GM23338 (cell line): Measurements from ENCODE around the gene ADGRV1. TPM values are rescaled to one million over a fixed set of nuclear protein-coding genes. Genes with fewer than 3 reads are reported as not detected.
A peak's percentile ranks its signal among the peaks of the same experiment; 100 is the strongest.

Source experiments
- ATAC-seq: fragments of 200-7000 bp; cut with Tn5 transposase; 3 replicates; pipeline ENCODE4 v1.9.1; 2020
- DNase-seq: peaks from one replicate; pipeline ENCODE4 v3.0.0-alpha.2; 2015; ENCODE audit warnings: low spot score
- H2AFZ ChIP-seq: fragments of 200-600 bp; sonication (generic); 2 replicates; pipeline ENCODE4 v1.8.0; 2016; ENCODE audit warnings: antibody characterized with exemption, mild to moderate bottlenecking, moderate library complexity
- H3F3A ChIP-seq: fragments of 200-600 bp; sonication (generic); replicated peaks from 2 replicates; pipeline ENCODE4 v1.8.0; 2017; ENCODE audit warnings: antibody characterized with exemption, mixed run types, low read depth
- H3K27ac ChIP-seq: fragments of 200-600 bp; sonication (generic); 2 replicates; pipeline ENCODE4 v1.6.1; 2016; ENCODE audit warnings: low read depth
- H3K27me3 ChIP-seq: fragments of 200-600 bp; sonication (generic); 2 replicates; pipeline ENCODE4 v1.8.0; 2016; ENCODE audit warnings: mild to moderate bottlenecking, mixed run types, moderate library complexity; ENCODE audit not compliant: insufficient read depth
- H3K36me3 ChIP-seq: fragments of 200-600 bp; sonication (generic); 2 replicates; pipeline ENCODE4 v1.8.0; 2016; ENCODE audit warnings: mild to moderate bottlenecking; ENCODE audit not compliant: insufficient read depth
- H3K4me1 ChIP-seq: fragments of 200-600 bp; sonication (generic); 2 replicates; pipeline ENCODE4 v1.8.0; 2016; ENCODE audit warnings: mild to moderate bottlenecking, moderate library complexity; ENCODE audit not compliant: insufficient read depth
- H3K4me2 ChIP-seq: fragments of 200-600 bp; sonication (generic); 2 replicates; pipeline ENCODE4 v1.7.1; 2017; ENCODE audit warnings: mixed run types
- H3K4me3 ChIP-seq: fragments of 200-600 bp; sonication (generic); 2 replicates; pipeline ENCODE4 v1.6.1; 2016; ENCODE audit warnings: mixed run types
- H3K79me2 ChIP-seq: fragments of 200-600 bp; sonication (generic); replicated peaks from 2 replicates; pipeline ENCODE4 v1.8.0; 2017; ENCODE audit warnings: mild to moderate bottlenecking; ENCODE audit not compliant: insufficient read depth
- H3K9me2 ChIP-seq: fragments of 200-600 bp; sonication (generic); 2 replicates; pipeline ENCODE4 v1.8.0; 2017; ENCODE audit not compliant: insufficient read depth
- H4K20me1 ChIP-seq: fragments of 200-600 bp; sonication (generic); replicated peaks from 2 replicates; pipeline ENCODE4 v1.8.0; 2017; ENCODE audit warnings: mild to moderate bottlenecking; ENCODE audit not compliant: insufficient read depth
- H3K27ac Mint-ChIP-seq: 2 replicates; pipeline ENCODE4 v1.8.0; 2020; ENCODE audit warnings: inconsistent platforms, mild to moderate bottlenecking, moderate library complexity, mixed read lengths
- H3K27me3 Mint-ChIP-seq: 3 replicates; pipeline ENCODE4 v1.8.0; 2022; ENCODE audit warnings: low read depth, mild to moderate bottlenecking, moderate library complexity, mixed read lengths, inconsistent platforms; ENCODE audit not compliant: insufficient read depth, poor library complexity
- H3K36me3 Mint-ChIP-seq: 3 replicates; pipeline ENCODE4 v1.8.0; 2021; ENCODE audit warnings: low read depth, mild to moderate bottlenecking, inconsistent platforms, moderate library complexity, mixed read lengths
- H3K4me1 Mint-ChIP-seq: 3 replicates; pipeline ENCODE4 v1.8.0; 2020; ENCODE audit warnings: mild to moderate bottlenecking, inconsistent platforms, mixed read lengths
- H3K4me3 Mint-ChIP-seq: 3 replicates; pipeline ENCODE4 v1.8.0; 2021; ENCODE audit warnings: moderate library complexity, mild to moderate bottlenecking, inconsistent platforms, mixed read lengths
- H3K9me3 Mint-ChIP-seq: 3 replicates; pipeline ENCODE4 v1.8.0; 2020; ENCODE audit warnings: moderate library complexity, mild to moderate bottlenecking, inconsistent platforms, mixed read lengths
- CREB1 ChIP-seq: fragments of 250-450 bp; sonication (Bioruptor Pico); IDR thresholded peaks from 2 replicates; pipeline ENCODE4 v1.5.0; 2020; ENCODE audit warnings: low read depth, mild to moderate bottlenecking, moderate library complexity
- EZH2 ChIP-seq: fragments of 200-600 bp; sonication (generic); IDR thresholded peaks from one replicate; pipeline ENCODE4 v1.8.0; 2017; ENCODE audit warnings: antibody characterized with exemption, mild to moderate bottlenecking, low read depth; ENCODE audit not compliant: unreplicated experiment
- JUNB ChIP-seq: IDR thresholded peaks from one replicate; pipeline ENCODE4 v1.6.1; 2016; ENCODE audit warnings: antibody characterized with exemption; ENCODE audit not compliant: unreplicated experiment
- NANOG ChIP-seq: IDR thresholded peaks from 2 replicates; pipeline ENCODE4 v1.6.1; 2016; ENCODE audit warnings: antibody characterized with exemption, borderline replicate concordance
- REST ChIP-seq: IDR thresholded peaks from one replicate; pipeline ENCODE4 v1.6.1; 2018; ENCODE audit warnings: antibody characterized with exemption; ENCODE audit not compliant: unreplicated experiment
- STAT1 ChIP-seq: IDR thresholded peaks from one replicate; pipeline ENCODE4 v1.6.1; 2016; ENCODE audit warnings: antibody characterized with exemption; ENCODE audit not compliant: unreplicated experiment
- ZNF114 ChIP-seq: fragments of 250-450 bp; sonication (Bioruptor Pico); IDR thresholded peaks from 2 replicates; pipeline ENCODE4 v1.5.0; 2020; ENCODE audit warnings: mild to moderate bottlenecking, moderate library complexity
- ZNF331 ChIP-seq: fragments of 250-450 bp; sonication (Bioruptor Pico); IDR thresholded peaks from 2 replicates; pipeline ENCODE4 v1.5.0; 2020; ENCODE audit warnings: low read depth, mild to moderate bottlenecking, moderate library complexity
- ZNF462 ChIP-seq: fragments of 250-450 bp; sonication (Bioruptor Pico); IDR thresholded peaks from 2 replicates; pipeline ENCODE4 v1.5.0; 2020; ENCODE audit warnings: mild to moderate bottlenecking, moderate library complexity
- polyA plus RNA-seq: library from polyadenylated mRNA; unstranded; fragments of >200 nt; fragmentation: Nextera tagmentation; extraction: Ambion mirVana; gene quantifications from 2 replicates; pipeline ENCODE4 v1.2.1, GENCODE V29; 2016
- total RNA-seq: library from RNA; depleted of rRNA; stranded (reverse); fragments of >200 nt; shearing (Covaris generic); gene quantifications from 2 replicates; pipeline ENCODE4 v1.2.3, GENCODE V29; 2014

ADGRV1 gene
- total and polyA plus RNA-seq, 2 experiments from 2014 or later: 46.1 to 149 TPM

GRCh38 chr5:91031402-91031752, 472.8 kb downstream of the ADGRV1 start:
- H3K9me3 Mint-ChIP-seq: no peaks in the 10 kb centered on the region
- H3K27ac Mint-ChIP-seq: 0 out of 2 replicates have a peak overlapping the region, but pooled peaks have one; percentile 45
- no peaks in the 10 kb centered on the region for H3K9me2 ChIP-seq
- no peak overlapping the region for H3K4me3 Mint-ChIP-seq
- H3K36me3 ChIP-seq: no peaks in the 10 kb centered on the region
- H3K4me2 ChIP-seq: no peak overlapping the region
- no peaks in the 10 kb centered on the region for H3K79me2 ChIP-seq
- H2AFZ ChIP-seq: no peak overlapping the region
- DNase-seq: no peak
- no peak for TF ChIP-seq CREB1 (CRISPR knock-in tag)
- TF ChIP-seq NANOG: no peak
- no peak for TF ChIP-seq STAT1
- TF ChIP-seq ZNF462 (CRISPR knock-in tag): no peak
- no peak for TF ChIP-seq EZH2
- no peak for TF ChIP-seq ZNF114
- no peak for TF ChIP-seq REST
- TF ChIP-seq ZNF331: no peak
- no peak for TF ChIP-seq JUNB
- H3K27ac ChIP-seq: no peak overlapping the region
- no peaks in the 10 kb centered on the region for H3F3A ChIP-seq
- peaks cover 20% of the 10 kb centered on the region for H3K4me1 Mint-ChIP-seq
- peaks cover 2% of the 10 kb centered on the region for H3K27me3 Mint-ChIP-seq
- no peak overlapping the region for H3K4me3 ChIP-seq
- no peaks in the 10 kb centered on the region for H3K4me1 ChIP-seq
- H3K36me3 Mint-ChIP-seq: no peaks in the 10 kb centered on the region; the same call in 2 of the 3 replicates
- ATAC-seq: no peak
- no peaks in the 10 kb centered on the region for H4K20me1 ChIP-seq
- no peaks in the 10 kb centered on the region for H3K27me3 ChIP-seq
